B cell (primary cell): Measurements from ENCODE around the gene RXFP1. TPM values are rescaled to one million over a fixed set of nuclear protein-coding genes. Genes with fewer than 3 reads are reported as not detected.

Source experiments
- ATAC-seq: fragments of 200-7000 bp; cut with Tn5 transposase; one replicate; pipeline ENCODE4 v1.10.0; 2021; ENCODE audit warnings: low read depth, mild to moderate bottlenecking, moderate number of reproducible peaks, moderate library complexity
- CTCF ChIA-PET: fragments of 350-600 bp; sonication (Branson Sonifier 250); formaldehyde crosslinking; loops from one replicate; lab custom pipeline; 2021; ENCODE audit warnings: antibody characterized with exemption, inconsistent platforms; lab: Charles Lee
- POLR2A ChIA-PET: fragments of 350-600 bp; sonication (Branson Sonifier 250); formaldehyde crosslinking; loops from one replicate; lab custom pipeline; 2021; ENCODE audit warnings: antibody characterized with exemption; lab: Charles Lee
- DNase-seq: peaks from one replicate; pipeline ENCODE4 v3.0.0; 2013
- H2AFZ ChIP-seq: 2 replicates; pipeline ENCODE4 v1.6.1; 2012; ENCODE audit warnings: mild to moderate bottlenecking, low read depth, low read length; ENCODE audit not compliant: insufficient read depth, poor library complexity, severe bottlenecking
- H3K27ac ChIP-seq, 2 donors: 1 replicate in 1 of 2; 2 replicates in 1 of 2; pipeline ENCODE4 v1.5.1; 2012 to 2013; ENCODE audit warnings: low read length in 2 of 2, mild to moderate bottlenecking in 2 of 2, moderate library complexity in 1 of 2
- H3K27me3 ChIP-seq, 4 experiments: fragments of 200-600 bp in 1 of 4; sonication (generic) in 1 of 4; replicated peaks in 1 of 4; 1 replicate in 2 of 4; 2 replicates in 2 of 4; pipeline versions ENCODE4 v1.6.1 to v1.7.0; 2013 to 2016; ENCODE audit warnings: low read length in 3 of 4, mild to moderate bottlenecking in 2 of 4, mixed read lengths in 1 of 4, moderate library complexity in 1 of 4; ENCODE audit not compliant: insufficient read depth in 4 of 4, control insufficient read depth in 3 of 4; ENCODE audit errors: control extremely low read depth in 1 of 4
- H3K36me3 ChIP-seq, 2 experiments: replicated peaks in 1 of 2; 1 replicate in 1 of 2; 2 replicates in 1 of 2; pipeline versions ENCODE4 v1.6.1 to v1.7.1; 2013; ENCODE audit warnings: low read length in 1 of 2; ENCODE audit not compliant: insufficient read depth in 2 of 2, control insufficient read depth in 1 of 2; ENCODE audit errors: control extremely low read depth in 1 of 2, extremely low read depth in 1 of 2
- H3K4me1 ChIP-seq, 2 donors: fragments of 200-600 bp in 1 of 2; sonication (generic) in 1 of 2; 1 replicate in 1 of 2; 2 replicates in 1 of 2; pipeline versions ENCODE4 v1.5.1 to v1.6.1; 2013 to 2017; ENCODE audit warnings: low read length in 2 of 2; ENCODE audit not compliant: control insufficient read depth in 2 of 2, insufficient read depth in 2 of 2
- H3K4me2 ChIP-seq: replicated peaks from 2 replicates; pipeline ENCODE3; 2012; ENCODE audit warnings: mild to moderate bottlenecking, low read depth, low read length; ENCODE audit not compliant: poor library complexity, severe bottlenecking
- H3K4me3 ChIP-seq, 5 experiments: fragments of 200-600 bp in 1 of 5; sonication (generic) in 1 of 5; 1 replicate in 3 of 5; 2 replicates in 2 of 5; pipeline versions ENCODE4 v1.5.1 to v1.7.0; 2011 to 2016; ENCODE audit warnings: low read length in 4 of 5, mild to moderate bottlenecking in 4 of 5, low read depth in 2 of 5, control low read depth in 1 of 5, moderate library complexity in 1 of 5; ENCODE audit not compliant: insufficient read depth in 1 of 5; ENCODE audit errors: control extremely low read depth in 1 of 5, extremely low read depth in 1 of 5
- H3K79me2 ChIP-seq: fragments of 200-600 bp; sonication (generic); one replicate; pipeline ENCODE4 v1.6.0; 2016; ENCODE audit warnings: low read length; ENCODE audit not compliant: control insufficient read depth, insufficient read depth
- H3K9ac ChIP-seq: fragments of 200-600 bp; sonication (generic); 2 replicates; pipeline ENCODE4 v1.6.1; 2017; ENCODE audit warnings: mild to moderate bottlenecking, low read length, moderate library complexity
- H3K9me3 ChIP-seq, 3 donors: one replicate each; pipeline versions ENCODE4 v1.6.1 to v1.7.1; 2013; ENCODE audit warnings: low read length in 2 of 3; ENCODE audit not compliant: control insufficient read depth in 2 of 3, insufficient read depth in 1 of 3; ENCODE audit errors: control extremely low read depth in 1 of 3
- H4K20me1 ChIP-seq: 2 replicates; pipeline ENCODE4 v1.6.0; 2012; ENCODE audit warnings: mild to moderate bottlenecking, low read length; ENCODE audit not compliant: insufficient read depth, control insufficient read depth, poor library complexity, severe bottlenecking
- H3K27ac Mint-ChIP-seq: one replicate; pipeline ENCODE4 v1.8.0; 2021; ENCODE audit warnings: mixed read lengths
- H3K27me3 Mint-ChIP-seq: one replicate; pipeline ENCODE4 v1.8.0; 2021; ENCODE audit warnings: mixed read lengths
- H3K4me1 Mint-ChIP-seq: one replicate; pipeline ENCODE4 v1.8.0; 2021; ENCODE audit warnings: mixed read lengths
- H3K4me3 Mint-ChIP-seq: one replicate; pipeline ENCODE4 v1.8.0; 2021; ENCODE audit warnings: mixed read lengths
- H3K9me3 Mint-ChIP-seq: one replicate; pipeline ENCODE4 v1.8.0; 2022; ENCODE audit warnings: mixed read lengths; ENCODE audit not compliant: insufficient read depth
- EZH2 ChIP-seq: IDR thresholded peaks from 2 replicates; pipeline ENCODE4 v1.6.1; 2012; ENCODE audit warnings: borderline replicate concordance, low read depth, mild to moderate bottlenecking, moderate library complexity, low read length; ENCODE audit not compliant: insufficient read depth, poor library complexity, severe bottlenecking
- WGBS: methylation state at CpG from one replicate; pipeline ENCODE4 v1.1.5; 2013; ENCODE audit warnings: missing lambda C conversion rate; ENCODE audit not compliant: insufficient coverage; 5-methylcytosine and 5-hydroxymethylcytosine counted together
- intact Hi-C: fragments of 100-400 bp; cut with micrococcal nuclease; formaldehyde crosslinking; loops from one replicate; pipeline ENCODE4 v1.10.0; 2022
- polyA plus RNA-seq: library from polyadenylated mRNA; depleted of rRNA; stranded (reverse); fragments of >200 nt; gene quantifications from 2 replicates; pipeline ENCODE4 v1.2.3, GENCODE V29; 2012
- total RNA-seq, 2 donors: library from RNA; stranded (reverse); fragments of 120-200 nt in 1 of 2; gene quantifications; 1 replicate in 1 of 2; 2 replicates in 1 of 2; pipeline versions ENCODE4 v1.2.3 to v1.2.4, GENCODE V29; 2013 to 2022
- TF ChIP-seq, protein P1 (sequence below): fragments of 200-600 bp; IDR thresholded peaks from one replicate; pipeline ENCODE4 v1.8.0; 2022; ENCODE audit warnings: antibody characterized with exemption, mild to moderate bottlenecking

RXFP1 gene
- total and polyA plus RNA-seq, 2 donors (not counting 1 experiment from before 2014, with no cell fraction given) = not detected

DNA sequence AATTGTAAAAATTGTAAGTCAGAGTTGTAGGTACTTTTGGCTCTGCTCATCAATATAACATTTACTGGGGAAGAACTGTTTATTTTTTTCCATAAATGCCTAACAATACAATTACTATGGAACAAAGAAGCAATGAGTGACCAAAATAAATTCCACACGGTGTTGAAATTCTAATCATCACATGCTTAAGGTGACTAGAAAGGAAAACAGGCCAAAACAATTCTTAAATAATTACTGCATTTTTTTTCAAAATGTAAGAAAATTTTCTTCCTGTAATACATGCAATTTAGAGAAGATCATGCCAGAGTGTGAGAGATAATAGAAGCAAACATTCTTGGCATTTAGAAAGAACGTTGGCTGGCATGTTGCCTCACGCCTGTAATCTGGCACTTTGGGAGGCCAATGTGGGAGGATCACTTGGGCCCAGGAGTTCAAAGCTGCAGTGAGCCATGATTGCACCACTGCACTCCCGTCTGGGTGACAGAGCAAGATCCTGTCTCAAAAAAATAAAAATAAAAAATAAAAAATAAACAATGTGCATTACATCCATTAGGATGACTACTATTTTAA lies 127.5 kb downstream of the RXFP1 start:
- no peak overlapping the region for H2AFZ ChIP-seq
- no peak for TF ChIP-seq EZH2
- TF ChIP-seq, protein P1, sequence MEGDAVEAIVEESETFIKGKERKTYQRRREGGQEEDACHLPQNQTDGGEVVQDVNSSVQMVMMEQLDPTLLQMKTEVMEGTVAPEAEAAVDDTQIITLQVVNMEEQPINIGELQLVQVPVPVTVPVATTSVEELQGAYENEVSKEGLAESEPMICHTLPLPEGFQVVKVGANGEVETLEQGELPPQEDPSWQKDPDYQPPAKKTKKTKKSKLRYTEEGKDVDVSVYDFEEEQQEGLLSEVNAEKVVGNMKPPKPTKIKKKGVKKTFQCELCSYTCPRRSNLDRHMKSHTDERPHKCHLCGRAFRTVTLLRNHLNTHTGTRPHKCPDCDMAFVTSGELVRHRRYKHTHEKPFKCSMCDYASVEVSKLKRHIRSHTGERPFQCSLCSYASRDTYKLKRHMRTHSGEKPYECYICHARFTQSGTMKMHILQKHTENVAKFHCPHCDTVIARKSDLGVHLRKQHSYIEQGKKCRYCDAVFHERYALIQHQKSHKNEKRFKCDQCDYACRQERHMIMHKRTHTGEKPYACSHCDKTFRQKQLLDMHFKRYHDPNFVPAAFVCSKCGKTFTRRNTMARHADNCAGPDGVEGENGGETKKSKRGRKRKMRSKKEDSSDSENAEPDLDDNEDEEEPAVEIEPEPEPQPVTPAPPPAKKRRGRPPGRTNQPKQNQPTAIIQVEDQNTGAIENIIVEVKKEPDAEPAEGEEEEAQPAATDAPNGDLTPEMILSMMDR = no peak
- H3K9ac ChIP-seq = no peak overlapping the region
- 95% methylated on average over 2 of the region's 4 CpGs for WGBS
- H3K4me3 ChIP-seq = no peak overlapping the region
- Mint-ChIP-seq H3K4me1 (peaks cover 6% of the 10 kb centered on the region), H3K27ac (no peak overlapping the region), H3K27me3 (peaks cover 14% of the 10 kb centered on the region), H3K9me3 (no peaks in the 10 kb centered on the region), H3K4me3 (no peak overlapping the region)
- CTCF ChIA-PET = no interaction called here
- peaks cover 0 to 9% (median 0%) of the 10 kb centered on the region in 4 experiments for H3K27me3 ChIP-seq
- H3K36me3 ChIP-seq = no peaks in the 10 kb centered on the region
- no peaks in the 10 kb centered on the region for H4K20me1 ChIP-seq
- no peak overlapping the region for H3K27ac ChIP-seq
- intact Hi-C loops = no loop called here
- POLR2A ChIA-PET = no interaction called here
- no peaks in the 10 kb centered on the region for H3K4me1 ChIP-seq
- DNase-seq (no peak), ATAC-seq (no peak)
- H3K9me3 ChIP-seq = no peaks in the 10 kb centered on the region
- H3K4me2 ChIP-seq = no peak overlapping the region
- no peaks in the 10 kb centered on the region for H3K79me2 ChIP-seq

DNA sequence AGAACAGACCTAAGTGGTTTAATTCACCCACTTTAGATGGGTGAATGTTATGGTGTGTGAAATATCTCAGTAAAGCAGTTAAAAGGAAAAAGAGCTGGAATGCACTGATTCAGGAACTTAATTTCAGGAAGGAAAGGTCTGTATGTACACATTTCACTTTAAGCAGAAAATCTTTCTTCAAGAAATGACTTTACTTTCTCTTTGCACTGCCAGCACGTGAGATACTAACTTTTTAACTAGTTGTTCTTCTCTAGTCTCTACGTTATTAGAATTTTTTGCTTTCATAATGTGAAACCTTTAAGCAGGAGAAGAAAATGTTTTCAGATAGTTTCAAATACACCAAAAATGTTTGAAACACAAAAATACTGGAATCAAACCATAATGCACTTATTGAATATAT lies 131.2 kb downstream of the RXFP1 start:
- H3K4me2 ChIP-seq = peak overlapping the region; percentile 23
- POLR2A ChIA-PET = no interaction called here
- no CpG with 5 or more reads among the region's 2 CpGs for WGBS

More for the DNA sequence above, 131.2 kb downstream of the RXFP1 start:
- intact Hi-C loops = no loop called here
- no peak overlapping the region for H3K4me3 ChIP-seq
- DNase-seq (no peak), ATAC-seq (no peak)
- CTCF ChIA-PET = no interaction called here
- no peaks in the 10 kb centered on the region for H3K4me1 ChIP-seq
- H3K9me3 ChIP-seq = no peaks in the 10 kb centered on the region
- H2AFZ ChIP-seq = peak overlapping the region; percentile 43
- H3K36me3 ChIP-seq = no peaks in the 10 kb centered on the region
- H3K27me3 Mint-ChIP-seq = peaks cover 16% of the 10 kb centered on the region
- H3K79me2 ChIP-seq = no peaks in the 10 kb centered on the region
- no peak overlapping the region for H3K4me3 Mint-ChIP-seq
- no peaks in the 10 kb centered on the region for H3K9me3 Mint-ChIP-seq
- H3K27me3 ChIP-seq = no peaks in the 10 kb centered on the region
- no peak overlapping the region for H3K9ac ChIP-seq
- peaks cover 6% of the 10 kb centered on the region for H3K4me1 Mint-ChIP-seq
- no peak overlapping the region for H3K27ac ChIP-seq
- no peaks in the 10 kb centered on the region for H4K20me1 ChIP-seq
- TF ChIP-seq EZH2 = no peak
- TF ChIP-seq, protein P1 = no peak
- H3K27ac Mint-ChIP-seq = no peak overlapping the region
